ACHN (cell line): Measurements from ENCODE around the gene LCP2.

Experiments used
- DNase-seq: peaks from one replicate; pipeline ENCODE4 v3.0.0-alpha.2; 2015
- in situ Hi-C: cut with HindIII; loops from 2 replicates; pipeline ENCODE4 v1.10.0; 2017; ENCODE audit warnings: low sequenced_read_pairs, low pct_ligation_motif_present, low pct_unique_long_range_greater_than_20kb

LCP2 gene

GRCh38 chr5:170297589-170298462 is at the start of gene LCP2:
TSS of gene LCP2 (minus strand) at chr5:170297777. CDS start at chr5:170297611, 166 bp downstream.
- DNase-seq = no peak
- in situ Hi-C loops = no loop called here

GRCh38 chr5:170347022-170347567 is 49.5 kb upstream of the LCP2 start:
- in situ Hi-C loops = no loop called here
- no peak for DNase-seq

GRCh38 chr5:170345971-170346370 is 48.4 kb upstream of the LCP2 start:
- in situ Hi-C loops = no loop called here
- no peak for DNase-seq

- DNase-seq = no peak
- in situ Hi-C loops = no loop called here
Observed at GRCh38 chr5:170343177-170343576, 45.6 kb upstream of the LCP2 start.

- in situ Hi-C loops = no loop called here
- DNase-seq = no peak
Observed at GRCh38 chr5:170342153-170342725, 44.7 kb upstream of the LCP2 start.

- in situ Hi-C loops = no loop called here
- no peak for DNase-seq
Observed at GRCh38 chr5:170341545-170341944, 44.0 kb upstream of the LCP2 start.

GRCh38 chr5:170339780-170340167 is 42.2 kb upstream of the LCP2 start:
- in situ Hi-C loops = no loop called here

GRCh38 chr5:170338933-170339779 is 41.6 kb upstream of the LCP2 start:
- in situ Hi-C loops = no loop called here
- DNase-seq = no peak

More at GRCh38 chr5:170339780-170340167, 42.2 kb upstream of the LCP2 start:
- DNase-seq = no peak

- in situ Hi-C loops = no loop called here
- no peak for DNase-seq
Observed at GRCh38 chr5:170338291-170338690, 40.7 kb upstream of the LCP2 start.

GRCh38 chr5:170337045-170337733 is 39.6 kb upstream of the LCP2 start:
- DNase-seq = no peak
- in situ Hi-C loops = no loop called here

- in situ Hi-C loops = no loop called here
- no peak for DNase-seq
Observed at GRCh38 chr5:170336065-170336464, 38.5 kb upstream of the LCP2 start.

- no peak for DNase-seq
- in situ Hi-C loops = no loop called here
Observed at GRCh38 chr5:170334626-170335025, 37.0 kb upstream of the LCP2 start.

- in situ Hi-C loops = no loop called here
- no peak for DNase-seq
Observed at GRCh38 chr5:170333161-170333910, 35.8 kb upstream of the LCP2 start.

GRCh38 chr5:170332058-170332457 is 34.5 kb upstream of the LCP2 start:
- in situ Hi-C loops = no loop called here
- DNase-seq = no peak

- in situ Hi-C loops = no loop called here
- DNase-seq = no peak
Observed at GRCh38 chr5:170330568-170331054, 33.0 kb upstream of the LCP2 start.

GRCh38 chr5:170329524-170329923 is 31.9 kb upstream of the LCP2 start:
- no peak for DNase-seq
- in situ Hi-C loops = no loop called here

- DNase-seq = no peak
- in situ Hi-C loops = no loop called here
Observed at GRCh38 chr5:170327829-170328228, 30.3 kb upstream of the LCP2 start.

- in situ Hi-C loops = no loop called here
- DNase-seq = no peak
Observed at GRCh38 chr5:170327168-170327567, 29.6 kb upstream of the LCP2 start.
